Keratinocyte (primary cell): ENCODE results near the gene SPP2. TPM values are rescaled to one million over a fixed set of nuclear protein-coding genes. Genes with fewer than 3 reads are reported as not detected.

Source experiments
- DNase-seq: peaks from one replicate; pipeline ENCODE4 v3.0.0-alpha.2; 2011; ENCODE audit warnings: low read depth, missing footprints, low spot score
- FAIRE-seq: peaks from 2 replicates; lab custom pipeline; 2011; peaks lifted over from hg19 to GRCh38; lab: Jason Lieb, UNC
- H2AFZ ChIP-seq: 2 replicates; pipeline ENCODE4 v1.6.0; 2012; ENCODE audit warnings: low read length, control low read depth, inconsistent platforms; ENCODE audit not compliant: control insufficient read depth
- H3K27ac ChIP-seq: 2 replicates; pipeline ENCODE4 v1.5.1; 2011; ENCODE audit warnings: low read length; ENCODE audit not compliant: control insufficient read depth, insufficient read depth
- H3K27me3 ChIP-seq: 3 replicates; pipeline ENCODE4 v1.6.0; 2011; ENCODE audit warnings: low read length; ENCODE audit not compliant: control insufficient read depth, insufficient read depth; ENCODE audit errors: extremely low read depth
- H3K36me3 ChIP-seq, 2 experiments: 2 replicates in 1 of 2; 3 replicates in 1 of 2; pipeline ENCODE4 v1.5.1; 2011; ENCODE audit warnings: low read length in 2 of 2, mild to moderate bottlenecking in 1 of 2; ENCODE audit not compliant: control insufficient read depth in 2 of 2, insufficient read depth in 2 of 2; ENCODE audit errors: extremely low read depth in 1 of 2
- H3K4me1 ChIP-seq: 3 replicates; pipeline ENCODE4 v1.5.1; 2011; ENCODE audit warnings: low read length; ENCODE audit not compliant: control insufficient read depth, insufficient read depth; ENCODE audit errors: extremely low read depth
- H3K4me2 ChIP-seq: 3 replicates; pipeline ENCODE4 v1.6.0; 2011; ENCODE audit warnings: low read depth, low read length; ENCODE audit not compliant: control insufficient read depth, insufficient read depth; ENCODE audit errors: extremely low read depth
- H3K4me3 ChIP-seq, 3 experiments: fragments of 200-600 bp in 1 of 3; sonication (generic) in 1 of 3; 2 replicates in 2 of 3; 3 replicates in 1 of 3; pipeline ENCODE4 v1.5.1; 2011 to 2016; ENCODE audit warnings: low read length in 3 of 3, mild to moderate bottlenecking in 3 of 3, control low read depth in 2 of 3, inconsistent platforms in 1 of 3, low read depth in 1 of 3, mixed read lengths in 1 of 3, mixed run types in 1 of 3, moderate library complexity in 1 of 3; ENCODE audit not compliant: control insufficient read depth in 2 of 3, insufficient read depth in 2 of 3; ENCODE audit errors: extremely low read depth in 1 of 3
- H3K79me2 ChIP-seq: 2 replicates; pipeline ENCODE4 v1.6.0; 2012; ENCODE audit warnings: low read length; ENCODE audit not compliant: control insufficient read depth, insufficient read depth
- H3K9ac ChIP-seq: 3 replicates; pipeline ENCODE4 v1.6.0; 2011; ENCODE audit warnings: low read length; ENCODE audit not compliant: control insufficient read depth, insufficient read depth; ENCODE audit errors: extremely low read depth
- H3K9me1 ChIP-seq: 3 replicates; pipeline ENCODE4 v1.6.0; 2011; ENCODE audit warnings: low read length; ENCODE audit not compliant: control insufficient read depth, insufficient read depth; ENCODE audit errors: extremely low read depth
- H3K9me3 ChIP-seq: 2 replicates; pipeline ENCODE4 v1.5.1; 2012; ENCODE audit warnings: low read depth, low read length; ENCODE audit not compliant: control insufficient read depth
- H4K20me1 ChIP-seq: 3 replicates; pipeline ENCODE4 v1.6.0; 2011; ENCODE audit warnings: low read length; ENCODE audit not compliant: control insufficient read depth, insufficient read depth; ENCODE audit errors: extremely low read depth
- EZH2 ChIP-seq: IDR thresholded peaks from one replicate; pipeline ENCODE4 v1.6.1; 2012; ENCODE audit warnings: inconsistent platforms, mild to moderate bottlenecking, low read length, moderate library complexity
- dilution Hi-C: fragments of 300-500 bp; cut with MboI; formaldehyde crosslinking; loops from one replicate; pipeline ENCODE4 v1.7.0; 2020; ENCODE audit warnings: low sequenced_read_pairs; ENCODE audit not compliant: extremely low pct_ligation_motif_present
- polyA plus RNA-seq, 5 experiments: library from polyadenylated mRNA; depleted of rRNA in 3 of 5; stranded (reverse) in 3 of 5; stranded (forward) in 1 of 5; unstranded in 1 of 5; fragments of >200 nt; gene quantifications; 1 replicate in 1 of 5; 2 replicates in 3 of 5; 3 replicates in 1 of 5; pipeline versions ENCODE4 v1.2.1 to v1.2.3, GENCODE V29; 2011 to 2012; ENCODE audit warnings: missing spikeins in 2 of 5, low read depth in 1 of 5, low replicate concordance in 1 of 5
- TF ChIP-seq, protein P1 (sequence below), 3 experiments: IDR thresholded peaks in 1 of 3; conservative IDR thresholded peaks in 1 of 3; optimal IDR thresholded peaks in 1 of 3; 2 replicates in 2 of 3; 3 replicates in 1 of 3; pipeline versions ENCODE3 to v1.5.1; 2011; ENCODE audit warnings: low read length in 3 of 3, mild to moderate bottlenecking in 3 of 3, moderate library complexity in 2 of 3, control low read depth in 1 of 3, inconsistent platforms in 1 of 3; ENCODE audit not compliant: insufficient read depth in 2 of 3; ENCODE audit errors: extremely low read depth in 1 of 3

The SPP2 gene
- polyA plus RNA-seq, 1 donor (not counting 4 experiments of a cell fraction or from before 2014, with no cell fraction given): 0.13 TPM

DNA sequence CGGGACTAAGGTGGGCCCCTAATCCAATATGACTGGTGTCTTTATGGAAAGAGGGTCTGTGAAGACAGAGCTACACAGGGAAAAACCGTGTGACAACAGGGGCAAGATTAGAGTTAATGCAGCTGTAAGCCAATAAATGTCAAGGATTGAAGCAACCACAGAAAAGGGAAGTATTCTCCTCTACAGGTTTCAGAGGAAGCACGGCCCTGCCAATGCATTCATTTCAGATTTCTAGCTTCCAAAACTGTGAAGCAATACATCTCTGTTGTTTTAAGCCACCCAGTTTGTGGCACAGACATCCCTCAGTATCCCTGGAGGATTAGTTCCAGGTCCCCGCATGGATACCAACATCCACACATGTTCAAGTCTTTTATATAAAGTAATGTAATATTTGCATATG, 48.8 kb downstream of the SPP2 start:
- H3K4me1 ChIP-seq: no peaks in the 10 kb centered on the region
- no peaks in the 10 kb centered on the region for H3K79me2 ChIP-seq
- no peaks in the 10 kb centered on the region for H3K9me1 ChIP-seq
- TF ChIP-seq, protein P1, sequence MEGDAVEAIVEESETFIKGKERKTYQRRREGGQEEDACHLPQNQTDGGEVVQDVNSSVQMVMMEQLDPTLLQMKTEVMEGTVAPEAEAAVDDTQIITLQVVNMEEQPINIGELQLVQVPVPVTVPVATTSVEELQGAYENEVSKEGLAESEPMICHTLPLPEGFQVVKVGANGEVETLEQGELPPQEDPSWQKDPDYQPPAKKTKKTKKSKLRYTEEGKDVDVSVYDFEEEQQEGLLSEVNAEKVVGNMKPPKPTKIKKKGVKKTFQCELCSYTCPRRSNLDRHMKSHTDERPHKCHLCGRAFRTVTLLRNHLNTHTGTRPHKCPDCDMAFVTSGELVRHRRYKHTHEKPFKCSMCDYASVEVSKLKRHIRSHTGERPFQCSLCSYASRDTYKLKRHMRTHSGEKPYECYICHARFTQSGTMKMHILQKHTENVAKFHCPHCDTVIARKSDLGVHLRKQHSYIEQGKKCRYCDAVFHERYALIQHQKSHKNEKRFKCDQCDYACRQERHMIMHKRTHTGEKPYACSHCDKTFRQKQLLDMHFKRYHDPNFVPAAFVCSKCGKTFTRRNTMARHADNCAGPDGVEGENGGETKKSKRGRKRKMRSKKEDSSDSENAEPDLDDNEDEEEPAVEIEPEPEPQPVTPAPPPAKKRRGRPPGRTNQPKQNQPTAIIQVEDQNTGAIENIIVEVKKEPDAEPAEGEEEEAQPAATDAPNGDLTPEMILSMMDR (optimal IDR thresholded peaks at IDR 0.05 in 1 of 3, IDR thresholded peaks at IDR 0.05 in 1 of 3, conservative IDR thresholded peaks at IDR 0.05 in 1 of 3; ENCODE audit: extremely low read depth in 1 of 3, insufficient read depth in 2 of 3, low read length in 3 of 3): no peak
- no peak for TF ChIP-seq EZH2
- no peaks in the 10 kb centered on the region for H3K9me3 ChIP-seq
- H2AFZ ChIP-seq: no peak overlapping the region
- no peaks in the 10 kb centered on the region for H3K27me3 ChIP-seq
- no peak overlapping the region for H3K27ac ChIP-seq
- dilution Hi-C loops: no loop called here
- FAIRE-seq (no peak), DNase-seq (no peak)
- H3K9ac ChIP-seq: no peak overlapping the region
- H3K4me2 ChIP-seq: no peak overlapping the region
- H3K4me3 ChIP-seq: no peak overlapping the region
- no peaks in the 10 kb centered on the region for H4K20me1 ChIP-seq
- no peaks in the 10 kb centered on the region for H3K36me3 ChIP-seq

DNA sequence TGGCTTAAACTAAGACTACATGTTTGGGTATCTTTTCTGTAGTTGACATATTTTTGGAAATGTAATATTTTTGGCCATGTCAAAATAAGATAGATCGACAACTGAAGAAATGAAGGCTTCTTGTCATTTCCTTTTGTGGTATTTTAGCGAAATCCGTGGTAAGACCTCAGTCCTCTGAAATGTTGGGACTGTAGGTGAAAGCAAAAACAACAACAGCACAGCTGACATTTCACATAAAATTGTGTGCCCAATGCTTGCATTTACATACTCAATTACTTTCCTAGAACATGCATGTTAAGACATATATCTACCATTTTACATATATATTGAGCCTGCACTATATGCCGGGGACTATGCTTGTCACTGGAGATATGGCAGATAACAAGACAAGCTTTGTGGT, 50.2 kb downstream of the SPP2 start:
- Histone ChIP-seq H3K4me1 (no peaks in the 10 kb centered on the region), H3K4me3 (no peak overlapping the region), H3K9ac (no peak overlapping the region), H3K36me3 (no peaks in the 10 kb centered on the region), H3K27me3 (no peaks in the 10 kb centered on the region), H3K4me2 (no peak overlapping the region), H2AFZ (no peak overlapping the region), H3K9me1 (no peaks in the 10 kb centered on the region), H3K79me2 (no peaks in the 10 kb centered on the region), H4K20me1 (no peaks in the 10 kb centered on the region), H3K9me3 (no peaks in the 10 kb centered on the region), H3K27ac (no peak overlapping the region)
- TF ChIP-seq, protein P1 (optimal IDR thresholded peaks at IDR 0.05 in 1 of 3, IDR thresholded peaks at IDR 0.05 in 1 of 3, conservative IDR thresholded peaks at IDR 0.05 in 1 of 3; ENCODE audit: extremely low read depth in 1 of 3, insufficient read depth in 2 of 3, low read length in 3 of 3): no peak
- TF ChIP-seq EZH2: no peak
- dilution Hi-C loops: no loop called here
- DNase-seq: no peak
- no peak for FAIRE-seq
